HepG2 (cell line): ENCODE results near the gene LRP1-AS. TPM values are rescaled to one million over a fixed set of nuclear protein-coding genes. Genes with fewer than 3 reads are reported as not detected.

Source experiments
- ATAC-seq: fragments of 200-7000 bp; cut with Tn5 transposase; 3 replicates; pipeline ENCODE4 v1.9.1; 2020; ENCODE audit warnings: mild to moderate bottlenecking, moderate library complexity
- BruUV-seq: library from RNA; stranded (reverse); fragments of 400-500 nt; replicated peaks from 2 replicates; lab custom pipeline; 2021; lab: Mats Ljungman, UMichigan
- CTCF ChIA-PET: fragments of 300-600 bp; formaldehyde crosslinking; extraction: SDS; loops from one replicate; lab custom pipeline; 2021; ENCODE audit warnings: low total read pairs, inconsistent platforms, low intra/inter-chr PET ratio; lab: Yijun Ruan, JAX
- POLR2A ChIA-PET: fragments of 350-600 bp; sonication (Branson Sonifier 250); formaldehyde crosslinking; loops from one replicate; lab custom pipeline; 2020; ENCODE audit warnings: antibody characterized with exemption, inconsistent platforms; lab: Yijun Ruan, JAX
- DNase-seq: peaks from one replicate; pipeline ENCODE4 v3.0.0-alpha.2; 2015; ENCODE audit warnings: low spot score
- FAIRE-seq: peaks from 3 replicates; lab custom pipeline; 2011; peaks lifted over from hg19 to GRCh38; lab: Jason Lieb, UNC
- H2AFZ ChIP-seq: one replicate; pipeline ENCODE4 v1.6.1; 2011; ENCODE audit warnings: low read length, inconsistent platforms
- H3K27ac ChIP-seq: fragments of 300-600 bp; 3 replicates; pipeline ENCODE4 v1.8.0; 2011; ENCODE audit warnings: mixed run types, mild to moderate bottlenecking, mixed read lengths, low read length, inconsistent platforms; ENCODE audit not compliant: insufficient read depth; ENCODE audit errors: extremely low read length
- H3K27me3 ChIP-seq, 2 experiments: fragments of 200-600 bp in 1 of 2; 2 replicates in 1 of 2; 3 replicates in 1 of 2; pipeline versions ENCODE4 v1.6.0 to v1.8.0; 2011; ENCODE audit warnings: low read length in 2 of 2, mild to moderate bottlenecking in 2 of 2, moderate library complexity in 2 of 2, inconsistent platforms in 1 of 2; ENCODE audit not compliant: insufficient read depth in 2 of 2, control insufficient read depth in 1 of 2
- H3K36me3 ChIP-seq, 2 experiments: fragments of 200-600 bp in 1 of 2; replicated peaks in 1 of 2; 2 replicates in 1 of 2; 3 replicates in 1 of 2; pipeline versions ENCODE4 v1.5.1 to v1.8.0; 2011; ENCODE audit warnings: low read length in 2 of 2, inconsistent platforms in 1 of 2; ENCODE audit not compliant: insufficient read depth in 2 of 2, control insufficient read depth in 1 of 2
- H3K4me1 ChIP-seq: 2 replicates; pipeline ENCODE4 v1.5.1; 2012; ENCODE audit warnings: low read length, inconsistent platforms; ENCODE audit not compliant: insufficient read depth
- H3K4me2 ChIP-seq: 2 replicates; pipeline ENCODE4 v1.6.0; 2011; ENCODE audit warnings: low read depth, low read length, inconsistent platforms
- H3K4me3 ChIP-seq, 3 experiments: fragments of 200-600 bp in 1 of 3; sonication (generic), shearing (Covaris generic) in 1 of 3; replicated peaks in 1 of 3; 2 replicates each; pipeline ENCODE4 v1.5.1; 2011 to 2016; ENCODE audit warnings: low read length in 3 of 3, inconsistent platforms in 2 of 3, low read depth in 2 of 3, mild to moderate bottlenecking in 2 of 3, control low read depth in 1 of 3, mixed read lengths in 1 of 3; ENCODE audit not compliant: insufficient read depth in 1 of 3
- H3K79me2 ChIP-seq: one replicate; pipeline ENCODE4 v1.6.1; 2011; ENCODE audit warnings: low read length, inconsistent platforms; ENCODE audit not compliant: insufficient read depth
- H3K9ac ChIP-seq: 2 replicates; pipeline ENCODE4 v1.6.0; 2011; ENCODE audit warnings: mild to moderate bottlenecking, low read depth, low read length, inconsistent platforms; ENCODE audit not compliant: insufficient read depth
- H3K9me3 ChIP-seq: 2 replicates; pipeline ENCODE4 v1.5.1; 2012; ENCODE audit warnings: mild to moderate bottlenecking, low read length
- H4K20me1 ChIP-seq: 2 replicates; pipeline ENCODE4 v1.6.0; 2011; ENCODE audit warnings: inconsistent platforms, mild to moderate bottlenecking, low read length, moderate library complexity; ENCODE audit not compliant: insufficient read depth
- AGO2 ChIP-seq: fragments of 200-400 bp; formaldehyde crosslinking; optimal IDR thresholded peaks from 2 replicates; pipeline ENCODE3; 2017; ENCODE audit warnings: mild to moderate bottlenecking, low read depth, low read length, moderate library complexity
- EZH2 ChIP-seq: conservative IDR thresholded peaks from 2 replicates; pipeline ENCODE4 v1.6.1; 2012; ENCODE audit warnings: mild to moderate bottlenecking, low read depth, low read length, moderate library complexity
- HNRNPLL ChIP-seq: fragments of 200-400 bp; formaldehyde crosslinking; IDR thresholded peaks from 2 replicates; pipeline ENCODE4 v1.6.1; 2017; ENCODE audit warnings: mild to moderate bottlenecking, low read depth, low read length; ENCODE audit not compliant: poor library complexity, severe bottlenecking
- ZBTB33 ChIP-seq: sonication (generic); formaldehyde crosslinking; IDR thresholded peaks from 2 replicates; pipeline ENCODE4 v1.4.0; 2020; ENCODE audit warnings: missing genetic modification reagents
- ZSCAN9 ChIP-seq: IDR thresholded peaks from 2 replicates; pipeline ENCODE4 v1.6.1; 2016; ENCODE audit warnings: borderline replicate concordance
- WGBS: methylation state at CpG from one replicate; pipeline ENCODE4 v1.1.6; 2017; ENCODE audit warnings: low lambda C conversion rate; 5-methylcytosine and 5-hydroxymethylcytosine counted together
- in situ Hi-C: cut with HindIII; loops from 2 replicates; pipeline ENCODE4 v1.10.0; 2017; ENCODE audit warnings: low pct_unique_long_range_greater_than_20kb; ENCODE audit not compliant: extremely low pct_ligation_motif_present
- intact Hi-C: fragments of 100-400 bp; cut with micrococcal nuclease; formaldehyde crosslinking; loops from one replicate; pipeline ENCODE4 v1.10.0; 2022; ENCODE audit not compliant: unreplicated experiment
- polyA plus RNA-seq, 8 experiments: library from polyadenylated mRNA; depleted of rRNA in 3 of 8; stranded (reverse) in 7 of 8; unstranded in 1 of 8; fragments of >200 nt; fragmentation: Illumina TruSeq in 4 of 8; extraction: Trizol in 4 of 8; gene quantifications; 2 replicates each; pipeline versions ENCODE4 v1.2.1 to v1.2.3, GENCODE V29; 2011 to 2016; ENCODE audit warnings: low read depth in 4 of 8, missing spikeins in 1 of 8, mixed read lengths in 1 of 8; ENCODE audit not compliant: insufficient read depth in 1 of 8
- total RNA-seq, 5 experiments: library from RNA; depleted of rRNA; stranded (reverse); fragments of >200 nt; fragmentation: Illumina TruSeq; extraction: Trizol; gene quantifications; 2 replicates each; pipeline ENCODE4 v1.2.3, GENCODE V29; 2016; ENCODE audit warnings: low read depth in 1 of 5
- TF ChIP-seq, protein P1 (sequence below): IDR thresholded peaks from 2 replicates; pipeline ENCODE4 v1.6.1; 2016; ENCODE audit warnings: missing compliant biosample characterization, missing genetic modification reagents, borderline replicate concordance

LRP1-AS gene
- total and polyA plus RNA-seq, 2 of the 13 experiments (the other 11 are each of a cell fraction or from before 2014, with no cell fraction given) = 0.20 TPM; not detected in 1

GRCh38 chr12:57190821-57191220 is 43.4 kb upstream of the LRP1-AS start:
- WGBS = 97% methylated on average over 19 of the region's 23 CpGs
- ATAC-seq = no peak
- Histone ChIP-seq H3K9ac (no peak overlapping the region), H4K20me1 (no peaks in the 10 kb centered on the region), H3K4me2 (no peak overlapping the region), H3K79me2 (no peaks in the 10 kb centered on the region)
- no peak for DNase-seq
- BruUV-seq = no TSS peak
- POLR2A ChIA-PET = interaction anchor here (1.1 kb wide), 1 partner anchor 63 kb away, joined by 3 read pairs; no protein-coding TSS in a partner anchor
- in situ Hi-C loops = no loop called here
- peak; percentile 2 for TF ChIP-seq HNRNPLL
- TF ChIP-seq AGO2 = peak; percentile 82
- TF ChIP-seq ZSCAN9 (CRISPR knock-in tag) = no peak
- TF ChIP-seq, protein P1, sequence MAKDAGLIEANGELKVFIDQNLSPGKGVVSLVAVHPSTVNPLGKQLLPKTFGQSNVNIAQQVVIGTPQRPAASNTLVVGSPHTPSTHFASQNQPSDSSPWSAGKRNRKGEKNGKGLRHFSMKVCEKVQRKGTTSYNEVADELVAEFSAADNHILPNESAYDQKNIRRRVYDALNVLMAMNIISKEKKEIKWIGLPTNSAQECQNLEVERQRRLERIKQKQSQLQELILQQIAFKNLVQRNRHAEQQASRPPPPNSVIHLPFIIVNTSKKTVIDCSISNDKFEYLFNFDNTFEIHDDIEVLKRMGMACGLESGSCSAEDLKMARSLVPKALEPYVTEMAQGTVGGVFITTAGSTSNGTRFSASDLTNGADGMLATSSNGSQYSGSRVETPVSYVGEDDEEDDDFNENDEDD (CRISPR knock-in tag) = no peak
- TF ChIP-seq EZH2 = no peak
- TF ChIP-seq ZBTB33 (CRISPR knock-in tag) = 0 out of 2 replicates have a peak, but pooled peaks have one; percentile 8
- TF ChIP-seq, all 625 proteins: peak for 3
- Histone ChIP-seq H3K27ac (no peak overlapping the region), H3K9me3 (no peaks in the 10 kb centered on the region), H3K36me3 (peaks cover 79 to 98% of the 10 kb centered on the region in 2 experiments), H3K4me1 (no peaks in the 10 kb centered on the region), H3K4me3 (no peak overlapping the region), H3K27me3 (no peaks in the 10 kb centered on the region; a peak in 1 of 5 replicates), H2AFZ (no peak overlapping the region)
- intact Hi-C loops = no loop called here
- FAIRE-seq = no peak
- CTCF ChIA-PET = no interaction called here
